GM12891 (cell line): ENCODE measurements around the gene KCNK17.

Source experiments
- PAX5 ChIP-seq: IDR thresholded peaks from 2 replicates; pipeline ENCODE4 v1.6.1; 2011; ENCODE audit warnings: low read length, moderate library complexity, mild to moderate bottlenecking; ENCODE audit not compliant: insufficient read depth, severe bottlenecking
- POLR2A ChIP-seq: IDR thresholded peaks from 2 replicates; pipeline ENCODE4 v1.6.1; 2011; ENCODE audit warnings: low read depth, low read length, control low read depth
- POLR2AphosphoS5 ChIP-seq: IDR thresholded peaks from 2 replicates; pipeline ENCODE4 v1.6.1; 2011; ENCODE audit warnings: low read depth, low read length, control low read depth
- SPI1 ChIP-seq: IDR thresholded peaks from 2 replicates; pipeline ENCODE4 v1.6.1; 2011; ENCODE audit warnings: low read depth, low read length, control low read depth
- TAF1 ChIP-seq: IDR thresholded peaks from 2 replicates; pipeline ENCODE4 v1.6.1; 2011; ENCODE audit warnings: low read depth, low read length, control low read depth

GRCh38 chr6:39274471-39274870 lies 39.7 kb downstream of the KCNK17 start:
- TF ChIP-seq POLR2AphosphoS5: no peak
- TF ChIP-seq POLR2A: no peak
- no peak for TF ChIP-seq PAX5
- no peak for TF ChIP-seq TAF1
- no peak for TF ChIP-seq SPI1
